ENCODE data around the gene FKBP8. TPM values are rescaled to one million over a fixed set of nuclear protein-coding genes. Genes with fewer than 3 reads are reported as not detected.

The FKBP8 gene
- total and polyA plus RNA-seq, 2 of the 4 experiments (the other 2 are of a cell fraction), result 153 to 289 TPM

GRCh38 chr19:18537431-18537830, 5.9 kb downstream of the FKBP8 start:
- no peak overlapping the region for H3K27ac ChIP-seq (ENCODE audit: insufficient read depth, low read length)
- H3K23ac ChIP-seq (ENCODE audit: low read depth, low read length), result no peak overlapping the region
- H3K4me1 ChIP-seq (ENCODE audit: control insufficient read depth, insufficient read depth, low read length), result peaks cover 3% of the 10 kb centered on the region; the same call in 1 of the 2 replicates
- DNase-seq (no peak), ATAC-seq (ENCODE audit: low read depth) (no peak)
- dilution Hi-C loops (cut with HindIII; ENCODE audit: low sequenced_read_pairs, unreplicated experiment), result no loop called here
- intact Hi-C loops (cut with micrococcal nuclease), result no loop called here
- no peak overlapping the region for H4K91ac ChIP-seq (ENCODE audit: insufficient read depth, low read depth, low read length)
- no peak overlapping the region for H4K5ac ChIP-seq (ENCODE audit: low read depth, low read length)
- no peak overlapping the region for H2BK20ac ChIP-seq (ENCODE audit: low read depth, low read length)
- H3K9ac ChIP-seq (ENCODE audit: low read depth, low read length), result no peak overlapping the region
- ChIA-PET POLR2A (ENCODE audit: unreplicated experiment) (no interaction called here), CTCF (no interaction called here)
- no peaks in the 10 kb centered on the region for H3K27me3 ChIP-seq (ENCODE audit: control insufficient read depth, insufficient read depth, low read length)
- no peak overlapping the region for H3K14ac ChIP-seq (replicated peaks; ENCODE audit: low read depth, low read length)
- no peak overlapping the region for H2AK9ac ChIP-seq (replicated peaks; ENCODE audit: low read depth, low read length, poor library complexity)
- H3K4me3 ChIP-seq (ENCODE audit: insufficient read depth, low read depth, low read length), result no peak overlapping the region
- in situ Hi-C loops (cut with MboI; ENCODE audit: low sequenced_read_pairs), result no loop called here
- H2BK5ac ChIP-seq (ENCODE audit: low read depth, low read length, poor library complexity, severe bottlenecking), result no peak overlapping the region
- no peak overlapping the region for H3K4me2 ChIP-seq (ENCODE audit: low read depth, low read length)
- peaks cover 10% of the 10 kb centered on the region; the same call in 1 of the 2 replicates for H3K9me1 ChIP-seq (ENCODE audit: insufficient read depth, low read length)
- H2AK5ac ChIP-seq (ENCODE audit: low read depth, low read length), result no peak overlapping the region
- H3K9me3 ChIP-seq (ENCODE audit: control insufficient read depth, insufficient read depth, low read length), result no peaks in the 10 kb centered on the region
- H2BK120ac ChIP-seq (ENCODE audit: low read depth, low read length), result no peak overlapping the region
- H3K56ac ChIP-seq (ENCODE audit: extremely low read depth, insufficient read depth, low read length), result no peak overlapping the region
- TF ChIP-seq RFX5 (IDR thresholded peaks at IDR 0.05; ENCODE audit: low read depth, low read length), result no peak
- TF ChIP-seq RAD21 (IDR thresholded peaks at IDR 0.05; ENCODE audit: low read length), result no peak
- TF ChIP-seq MXI1 (IDR thresholded peaks at IDR 0.05; ENCODE audit: borderline replicate concordance, low read depth, low read length), result no peak
- no peak for TF ChIP-seq RCOR1 (IDR thresholded peaks at IDR 0.05; ENCODE audit: insufficient replicate concordance, low read length)
- TF ChIP-seq BHLHE40 (IDR thresholded peaks at IDR 0.05; ENCODE audit: low read depth, low read length), result no peak
- TF ChIP-seq SMC3 (IDR thresholded peaks at IDR 0.05; ENCODE audit: low read depth, low read length), result no peak
- TF ChIP-seq MAFK (IDR thresholded peaks at IDR 0.05; ENCODE audit: low read depth, low read length), result no peak
- no peak for TF ChIP-seq POLR2A (IDR thresholded peaks at IDR 0.05; ENCODE audit: low read depth, low read length)
- no peak for TF ChIP-seq CTCF (conservative IDR thresholded peaks at IDR 0.05; ENCODE audit: low read depth, low read length)
- TF ChIP-seq CHD1 (IDR thresholded peaks at IDR 0.05; ENCODE audit: low read depth, low read length), result no peak
- no TSS peak for BruUV-seq (replicated peaks)
- H3K36me3 ChIP-seq (ENCODE audit: control insufficient read depth, insufficient read depth, low read length), result peaks cover 61% of the 10 kb centered on the region
- no peaks in the 10 kb centered on the region for H4K20me1 ChIP-seq (ENCODE audit: insufficient read depth, low read length)
- no peak overlapping the region for H3K4ac ChIP-seq (ENCODE audit: low read depth, low read length)
- H3K18ac ChIP-seq (ENCODE audit: low read depth, low read length), result no peak overlapping the region
- peaks cover 20 to 43% of the 10 kb centered on the region in 2 experiments for H3K79me1 ChIP-seq (ENCODE audit: low read depth in 1 of 2, low read length in 2 of 2)
- no peak overlapping the region for H4K8ac ChIP-seq (ENCODE audit: low read depth in 2 of 2, low read length in 2 of 2)
- no peak overlapping the region for H2BK15ac ChIP-seq (ENCODE audit: low read depth, low read length)
- H2AFZ ChIP-seq (replicated peaks; ENCODE audit: low read length, poor library complexity), result no peak overlapping the region
- WGBS, 2 experiments (ENCODE audit: extremely low coverage in 2 of 2, insufficient read length in 1 of 2), result 98% methylated on average over 15 of the region's 17 CpGs; no CpG with 5 or more reads in 1 of the 2 experiments

Data from IMR-90 (cell line).